PFSK-1 (cell line): ENCODE data around the gene TXNDC15.

Source experiments
- FOXP2 ChIP-seq: optimal IDR thresholded peaks from 2 replicates; pipeline ENCODE3; 2011; ENCODE audit warnings: borderline replicate concordance, control low read depth, inconsistent platforms; ENCODE audit not compliant: insufficient read depth; ENCODE audit errors: extremely low read length, extremely low read depth
- POLR2AphosphoS5 ChIP-seq: IDR thresholded peaks from 2 replicates; pipeline ENCODE4 v1.6.1; 2012; ENCODE audit warnings: low read depth, mild to moderate bottlenecking, control low read depth, low read length, moderate library complexity
- SIN3A ChIP-seq: IDR thresholded peaks from 2 replicates; pipeline ENCODE4 v1.6.1; 2012; ENCODE audit warnings: mild to moderate bottlenecking, low read length, moderate library complexity, borderline replicate concordance; ENCODE audit not compliant: insufficient read depth
- TAF1 ChIP-seq: IDR thresholded peaks from 2 replicates; pipeline ENCODE4 v1.6.1; 2012; ENCODE audit warnings: low read length, control low read depth, borderline replicate concordance; ENCODE audit not compliant: insufficient read depth
- TF ChIP-seq, protein P1 (sequence below), 2 experiments: IDR thresholded peaks; 2 replicates each; pipeline versions ENCODE4 v1.6.1 to v1.8.0; 2011 to 2012; ENCODE audit warnings: low read depth in 2 of 2, low read length in 2 of 2, control low read depth in 1 of 2, inconsistent platforms in 1 of 2, mild to moderate bottlenecking in 1 of 2, moderate library complexity in 1 of 2; ENCODE audit not compliant: insufficient read depth in 1 of 2

The TXNDC15 gene

DNA sequence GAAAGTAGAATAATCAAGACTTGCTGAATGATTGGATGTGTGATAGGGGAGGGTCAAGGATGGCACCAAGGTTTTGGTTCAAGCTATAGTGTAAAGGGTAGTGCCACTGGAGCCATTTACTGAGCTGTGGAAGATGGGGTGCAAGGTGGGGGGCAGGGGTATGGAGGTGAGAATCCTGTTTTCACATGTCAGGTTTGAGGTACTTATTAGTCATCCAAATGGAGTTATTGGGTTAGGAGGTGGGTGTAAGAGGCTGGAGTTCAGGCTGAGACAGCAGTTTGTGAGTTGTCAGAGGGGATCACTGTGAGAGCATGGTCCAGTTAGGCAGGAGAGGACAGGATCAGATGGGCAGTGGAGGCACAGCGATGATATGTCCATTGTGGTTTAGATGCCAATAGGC, 39.6 kb downstream of the TXNDC15 start:
- TF ChIP-seq TAF1 = no peak
- no peak for TF ChIP-seq POLR2AphosphoS5

DNA sequence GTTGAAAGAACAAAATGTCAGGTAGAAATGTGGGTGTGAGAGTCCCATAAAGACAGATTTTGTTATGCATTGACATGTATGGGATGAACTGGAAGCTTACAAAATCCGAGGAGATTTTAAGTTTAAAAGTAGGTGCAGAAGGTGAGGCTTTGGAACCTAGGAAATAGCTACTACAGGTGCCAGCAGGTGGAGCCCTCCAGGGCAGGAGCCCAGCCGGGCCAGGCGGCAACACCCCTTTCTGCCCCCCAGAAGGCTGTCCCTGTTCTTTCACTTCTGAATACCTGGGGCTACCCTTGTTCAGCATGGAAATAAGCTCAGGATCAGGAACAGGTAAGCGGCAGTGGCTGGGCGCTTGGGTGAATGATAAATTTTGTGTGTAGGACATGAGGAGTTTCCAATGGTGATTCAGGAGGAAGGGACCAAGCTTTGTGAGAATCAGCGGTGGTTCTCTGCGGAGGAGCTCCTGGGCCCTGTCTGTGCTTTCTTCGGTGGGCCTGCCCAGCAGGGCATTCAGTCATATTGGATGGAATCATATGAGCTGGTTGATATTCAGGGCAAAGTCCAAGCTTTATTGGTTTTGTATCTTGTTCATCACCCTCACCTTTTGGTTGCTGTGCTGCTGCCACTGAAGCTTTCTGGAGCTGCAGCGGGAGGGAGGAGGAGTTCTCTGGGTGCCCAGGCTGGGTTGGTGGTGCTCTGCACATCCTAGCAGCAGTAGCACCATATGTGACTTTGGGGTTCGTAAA, 43.1 kb downstream of the TXNDC15 start:
- TF ChIP-seq, protein P1, sequence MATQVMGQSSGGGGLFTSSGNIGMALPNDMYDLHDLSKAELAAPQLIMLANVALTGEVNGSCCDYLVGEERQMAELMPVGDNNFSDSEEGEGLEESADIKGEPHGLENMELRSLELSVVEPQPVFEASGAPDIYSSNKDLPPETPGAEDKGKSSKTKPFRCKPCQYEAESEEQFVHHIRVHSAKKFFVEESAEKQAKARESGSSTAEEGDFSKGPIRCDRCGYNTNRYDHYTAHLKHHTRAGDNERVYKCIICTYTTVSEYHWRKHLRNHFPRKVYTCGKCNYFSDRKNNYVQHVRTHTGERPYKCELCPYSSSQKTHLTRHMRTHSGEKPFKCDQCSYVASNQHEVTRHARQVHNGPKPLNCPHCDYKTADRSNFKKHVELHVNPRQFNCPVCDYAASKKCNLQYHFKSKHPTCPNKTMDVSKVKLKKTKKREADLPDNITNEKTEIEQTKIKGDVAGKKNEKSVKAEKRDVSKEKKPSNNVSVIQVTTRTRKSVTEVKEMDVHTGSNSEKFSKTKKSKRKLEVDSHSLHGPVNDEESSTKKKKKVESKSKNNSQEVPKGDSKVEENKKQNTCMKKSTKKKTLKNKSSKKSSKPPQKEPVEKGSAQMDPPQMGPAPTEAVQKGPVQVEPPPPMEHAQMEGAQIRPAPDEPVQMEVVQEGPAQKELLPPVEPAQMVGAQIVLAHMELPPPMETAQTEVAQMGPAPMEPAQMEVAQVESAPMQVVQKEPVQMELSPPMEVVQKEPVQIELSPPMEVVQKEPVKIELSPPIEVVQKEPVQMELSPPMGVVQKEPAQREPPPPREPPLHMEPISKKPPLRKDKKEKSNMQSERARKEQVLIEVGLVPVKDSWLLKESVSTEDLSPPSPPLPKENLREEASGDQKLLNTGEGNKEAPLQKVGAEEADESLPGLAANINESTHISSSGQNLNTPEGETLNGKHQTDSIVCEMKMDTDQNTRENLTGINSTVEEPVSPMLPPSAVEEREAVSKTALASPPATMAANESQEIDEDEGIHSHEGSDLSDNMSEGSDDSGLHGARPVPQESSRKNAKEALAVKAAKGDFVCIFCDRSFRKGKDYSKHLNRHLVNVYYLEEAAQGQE (IDR thresholded peaks at IDR 0.05; ENCODE audit: insufficient read depth in 1 of 2, low read depth in 2 of 2, low read length in 2 of 2) = no peak
- TF ChIP-seq FOXP2 = no peak
- TF ChIP-seq SIN3A = no peak
- no peak for TF ChIP-seq TAF1
- no peak for TF ChIP-seq POLR2AphosphoS5

DNA sequence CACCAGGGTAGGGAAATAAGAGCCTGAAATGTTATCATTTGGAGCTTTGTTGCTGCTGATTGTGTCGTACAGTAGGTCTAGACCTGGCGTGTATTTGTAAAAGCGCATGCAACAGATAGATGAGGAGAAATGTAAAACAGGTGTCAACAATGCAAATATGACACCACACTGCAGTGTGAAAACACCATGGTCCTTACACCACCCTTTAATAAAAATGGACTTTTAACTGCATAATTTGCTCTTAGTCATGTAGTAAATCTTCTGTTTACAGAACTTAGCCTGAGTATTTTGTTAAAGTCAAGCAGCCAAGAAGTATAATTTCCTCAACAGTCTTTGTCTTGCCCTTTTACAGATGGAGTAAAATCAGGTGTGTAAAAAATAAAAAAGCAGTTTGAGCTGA, 44.7 kb downstream of the TXNDC15 start:
- TF ChIP-seq, protein P1 (IDR thresholded peaks at IDR 0.05; ENCODE audit: insufficient read depth in 1 of 2, low read depth in 2 of 2, low read length in 2 of 2) = no peak
- TF ChIP-seq SIN3A = no peak
- no peak for TF ChIP-seq POLR2AphosphoS5
- no peak for TF ChIP-seq TAF1

DNA sequence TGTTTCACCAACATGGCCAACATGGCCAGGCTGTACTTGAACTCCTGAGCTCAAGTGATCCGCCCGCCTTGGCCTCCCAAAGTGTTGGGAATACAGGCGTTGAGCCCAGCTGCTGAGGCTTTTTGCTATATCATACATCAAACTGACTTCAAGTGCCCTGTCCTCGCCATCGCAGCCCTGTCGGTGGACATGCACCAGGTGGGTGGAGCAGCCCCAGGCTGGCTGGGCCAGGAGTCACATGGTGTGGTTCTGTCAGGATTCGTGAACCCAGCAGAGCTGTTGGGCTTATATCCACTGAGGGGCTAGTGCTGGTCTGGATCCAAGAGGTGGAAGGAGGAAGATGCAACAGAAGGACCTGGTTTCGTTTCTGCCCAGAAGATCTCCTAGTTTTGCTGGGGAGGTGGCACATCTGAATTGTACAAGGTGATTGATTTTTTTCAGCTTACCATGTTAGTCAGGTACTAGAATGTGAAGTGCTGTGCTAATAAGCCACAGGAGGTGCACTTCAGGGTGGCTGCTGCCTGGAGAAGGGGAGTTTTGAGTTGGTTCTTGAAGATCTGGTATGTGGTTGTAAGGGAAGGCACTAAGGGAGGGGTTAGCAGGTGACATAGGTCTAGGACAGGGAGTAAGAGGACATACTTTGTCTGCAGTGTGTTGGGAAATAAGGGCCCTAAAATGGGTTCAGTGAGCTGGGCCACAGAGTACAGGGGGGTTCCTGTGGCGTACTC, 46.8 kb downstream of the TXNDC15 start:
- TF ChIP-seq, protein P1 (IDR thresholded peaks at IDR 0.05; ENCODE audit: insufficient read depth in 1 of 2, low read depth in 2 of 2, low read length in 2 of 2) = no peak
- no peak for TF ChIP-seq FOXP2
- TF ChIP-seq POLR2AphosphoS5 = no peak
- no peak for TF ChIP-seq SIN3A
- no peak for TF ChIP-seq TAF1

DNA sequence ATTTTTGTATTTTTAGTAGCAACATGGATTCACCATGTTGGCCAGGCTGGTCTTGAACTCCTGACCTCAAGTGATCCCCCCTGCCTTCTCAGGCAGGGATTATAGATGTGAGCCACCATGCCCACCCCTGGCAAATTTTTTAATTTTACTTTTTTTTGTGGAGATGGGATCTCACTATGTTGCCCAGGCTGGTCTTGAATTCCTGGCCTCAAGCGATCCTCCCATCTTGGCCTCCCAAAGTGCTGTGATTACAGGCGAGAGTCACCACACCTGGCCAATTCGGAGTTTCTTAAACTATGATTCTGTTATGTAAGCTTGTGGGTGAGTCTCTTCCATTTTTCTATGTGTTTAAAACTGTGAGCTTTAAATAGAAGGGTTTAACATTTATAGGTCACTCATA, 58.3 kb downstream of the TXNDC15 start:
- TF ChIP-seq, protein P1 (IDR thresholded peaks at IDR 0.05; ENCODE audit: insufficient read depth in 1 of 2, low read depth in 2 of 2, low read length in 2 of 2) = no peak
- no peak for TF ChIP-seq POLR2AphosphoS5
- no peak for TF ChIP-seq TAF1
- TF ChIP-seq FOXP2 = no peak
- no peak for TF ChIP-seq SIN3A
